Right lung (tissue), 5 donors: ENCODE results near the gene MPRIP. TPM values are rescaled to one million over a fixed set of nuclear protein-coding genes. Genes with fewer than 3 reads are reported as not detected.
"Not testable (repeated sequence)": the region's sequence is repeated elsewhere in the genome, so short reads cannot be mapped to it uniquely, and the experiment has no call there.

Experiments used
- DNase-seq, 2 donors: peaks; one replicate each; pipeline ENCODE4 v3.0.0-alpha.2; 2013
- polyA plus RNA-seq, 5 donors: library from polyadenylated mRNA; unstranded; fragments of 120-200 nt; gene quantifications; one replicate each; pipeline versions ENCODE4 v1.2.1 to v1.2.3, GENCODE V29; 2013; ENCODE audit warnings: inconsistent platforms in 1 of 5, low replicate concordance in 1 of 5; ENCODE audit not compliant: insufficient read length in 5 of 5, insufficient read depth in 1 of 5

Gene MPRIP
- polyA plus RNA-seq, 5 donors, result 190 to 262 (median 239) TPM

- DNase-seq, result not testable (repeated sequence)
Measured at GRCh38 chr17:17011043-17011907, 31.0 kb upstream of the MPRIP start.

GRCh38 chr17:17013828-17014747 lies 28.2 kb upstream of the MPRIP start:
- not testable (repeated sequence) for DNase-seq

DNA sequence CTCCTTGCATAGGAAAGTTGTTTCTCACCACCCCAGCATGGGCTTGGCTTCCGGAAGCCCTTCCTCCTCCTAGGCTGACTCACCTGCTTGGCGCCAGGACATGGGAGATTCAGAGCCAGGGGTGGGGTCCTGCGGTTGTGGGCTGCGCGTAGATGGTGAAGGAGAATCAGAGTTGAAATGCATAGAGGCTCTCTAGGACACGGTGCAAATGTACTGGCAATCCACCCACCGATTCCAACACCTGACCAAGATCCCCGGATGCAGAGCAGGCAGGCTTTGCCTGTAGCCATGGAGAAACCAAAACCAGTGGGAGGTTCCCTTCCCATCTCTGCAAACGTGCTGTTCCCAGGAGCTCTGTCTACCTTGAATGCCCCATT lies 27.5 kb upstream of the MPRIP start:
- not testable (repeated sequence) for DNase-seq

- DNase-seq, result no peak
Measured at GRCh38 chr17:17015230-17015629, 27.0 kb upstream of the MPRIP start.

GRCh38 chr17:17016199-17017197 lies 25.8 kb upstream of the MPRIP start:
- not testable (repeated sequence) for DNase-seq

- no peak for DNase-seq
Measured at GRCh38 chr17:17017343-17018014, 24.8 kb upstream of the MPRIP start.

- DNase-seq, result no peak
Measured at GRCh38 chr17:17018021-17018441, 24.2 kb upstream of the MPRIP start.

DNA sequence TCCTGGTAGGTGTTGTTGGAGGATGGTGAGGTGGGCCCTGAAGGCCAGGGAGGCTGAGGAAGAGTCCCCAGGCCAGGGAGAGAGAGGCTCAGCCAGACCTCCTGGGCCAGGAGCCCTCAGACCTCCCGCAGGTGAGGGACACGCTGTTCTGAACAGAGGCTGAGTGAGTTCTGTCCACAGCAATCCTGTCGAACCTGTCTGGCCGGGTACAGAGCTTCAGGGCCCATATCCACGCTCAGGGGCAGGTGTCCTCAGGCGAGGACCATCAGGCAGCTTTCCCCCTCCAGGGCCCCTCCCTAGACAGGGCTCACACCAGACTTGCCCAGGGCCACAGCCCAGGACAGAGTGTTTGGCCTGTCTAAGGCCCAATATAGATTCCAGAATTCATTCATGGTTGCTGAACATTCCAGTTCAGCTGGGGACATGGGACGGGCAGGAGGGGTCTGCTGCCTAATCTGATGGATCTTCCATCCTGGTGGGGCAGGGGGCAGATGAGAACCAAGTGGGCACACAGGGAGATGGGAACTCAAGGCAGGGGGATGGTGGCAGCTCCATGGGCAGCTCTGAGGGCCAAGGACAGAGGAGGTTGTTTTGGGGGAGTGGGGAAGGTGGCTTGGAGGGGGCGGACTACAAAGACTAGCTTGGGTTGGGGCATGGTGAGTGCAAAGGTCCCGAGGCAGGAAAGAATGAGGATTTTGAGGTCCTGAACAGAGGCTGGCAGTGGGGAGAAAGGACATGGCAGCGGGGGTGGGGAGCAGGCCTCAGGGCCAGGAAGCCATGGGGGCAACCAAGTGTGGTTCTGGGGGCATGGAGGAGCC lies 23.4 kb upstream of the MPRIP start:
- no peak for DNase-seq

- DNase-seq, result no peak
Measured at GRCh38 chr17:17019430-17019762, 22.9 kb upstream of the MPRIP start.

DNA sequence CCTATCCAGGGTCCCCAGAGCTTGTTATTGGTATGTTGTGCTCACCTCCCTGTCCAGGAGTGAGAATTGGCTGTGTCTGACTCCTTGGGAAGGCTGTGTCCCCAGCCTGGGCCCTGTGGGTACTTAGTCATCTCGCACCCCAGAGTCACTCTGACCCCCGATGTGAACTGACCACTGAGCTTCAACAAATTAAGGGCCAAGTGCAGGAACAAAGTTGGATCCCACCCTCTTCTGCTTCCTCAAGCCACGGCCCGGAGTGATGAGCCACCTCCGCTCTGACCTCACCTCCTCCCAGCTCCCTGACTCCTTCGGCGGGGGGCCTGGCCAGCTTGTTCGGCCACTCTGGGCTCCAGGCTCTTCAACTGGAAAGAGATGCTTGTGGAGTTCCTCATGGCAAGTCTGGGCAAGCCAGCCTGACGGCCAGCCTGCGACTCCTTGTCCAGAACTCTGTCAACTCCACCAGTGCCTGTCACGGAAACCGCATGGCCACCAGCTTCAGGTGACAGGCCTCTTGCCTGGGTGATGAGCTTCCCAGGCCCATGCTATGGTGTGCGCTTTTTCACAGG lies 22.3 kb upstream of the MPRIP start:
- no peak for DNase-seq

- DNase-seq, result no peak
Measured at GRCh38 chr17:17020821-17021193, 21.4 kb upstream of the MPRIP start.

DNA sequence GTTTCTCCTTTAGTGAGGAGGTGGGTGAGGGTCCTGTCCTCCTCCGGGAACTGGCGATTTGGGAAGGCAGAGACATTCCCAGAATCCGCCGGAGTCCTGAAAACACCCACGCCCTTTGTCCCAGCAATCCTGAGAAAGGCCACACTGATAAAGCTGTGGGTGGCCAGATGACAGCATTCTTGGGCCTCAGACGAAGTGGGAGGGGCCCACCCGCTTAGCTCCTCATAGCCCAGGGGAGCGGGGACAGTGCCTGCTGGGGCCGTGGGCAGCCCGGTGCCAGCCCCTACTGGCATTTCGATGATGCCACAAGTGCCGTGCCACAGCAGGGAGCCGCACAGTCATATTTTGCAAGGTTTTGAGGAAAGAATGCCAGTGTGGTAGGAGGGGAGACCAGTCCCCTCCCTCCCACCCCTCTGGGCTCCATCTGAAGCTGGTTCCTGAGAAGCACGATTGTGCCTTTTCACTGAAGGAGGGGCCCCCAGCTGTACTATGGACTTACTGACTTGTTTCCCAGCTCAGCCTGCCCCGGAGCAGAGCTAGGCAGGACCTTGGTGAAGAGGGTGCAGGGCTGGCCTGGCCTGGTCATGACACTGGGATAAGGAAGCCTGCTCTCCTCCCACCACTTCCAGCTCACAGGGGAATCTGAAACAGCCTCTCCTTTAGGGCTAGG lies 20.9 kb upstream of the MPRIP start:
- no peak for DNase-seq

DNA sequence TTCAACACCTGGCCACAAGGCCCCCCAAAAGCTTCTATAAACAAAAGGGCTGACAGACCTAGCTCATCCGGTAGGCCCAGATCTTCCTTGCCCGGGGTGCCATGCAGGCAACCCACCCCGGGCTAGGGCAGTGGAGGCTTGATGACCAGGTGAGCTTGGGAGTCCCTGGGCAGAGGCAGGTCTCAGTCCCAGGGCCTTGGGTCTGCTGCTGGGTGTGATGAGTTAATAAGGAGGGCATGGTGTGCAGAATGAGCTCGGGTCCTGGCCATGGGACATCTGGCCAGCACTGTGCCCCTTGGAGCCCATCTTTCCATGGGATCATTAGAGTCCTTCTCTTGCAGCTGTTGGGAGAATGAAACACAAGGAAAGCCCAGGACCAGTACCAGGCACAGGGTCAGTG lies 20.2 kb upstream of the MPRIP start:
- no peak for DNase-seq

GRCh38 chr17:17022456-17022855 lies 19.8 kb upstream of the MPRIP start:
- no peak for DNase-seq

DNA sequence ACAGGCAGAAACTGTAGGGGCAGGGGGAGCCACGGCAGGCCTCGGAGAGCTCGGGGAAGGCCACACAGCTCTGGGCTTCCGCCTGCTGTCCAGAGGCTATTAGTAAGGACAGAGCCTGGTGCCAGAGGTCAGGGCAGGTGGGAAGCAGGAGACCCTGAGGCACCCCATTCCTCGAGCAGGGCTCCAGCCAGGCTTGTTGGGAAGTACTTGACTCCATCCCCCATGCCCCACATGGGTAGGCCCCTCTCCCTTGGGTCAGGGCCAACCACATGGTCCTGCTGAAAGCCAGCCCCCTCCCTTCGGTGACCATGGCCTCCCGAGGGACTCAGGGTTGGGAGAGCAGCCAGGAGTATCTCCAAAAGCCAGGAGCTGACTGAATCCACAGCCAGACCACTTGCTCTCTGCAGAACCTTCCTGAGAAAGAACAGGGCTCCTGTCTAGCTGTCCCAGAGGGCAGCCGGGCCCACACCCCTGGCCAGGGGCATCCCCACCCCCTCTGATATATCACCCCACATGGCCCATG lies 17.4 kb upstream of the MPRIP start:
- DNase-seq, result no peak

GRCh38 chr17:17025621-17026020 lies 16.6 kb upstream of the MPRIP start:
- DNase-seq, result no peak

DNA sequence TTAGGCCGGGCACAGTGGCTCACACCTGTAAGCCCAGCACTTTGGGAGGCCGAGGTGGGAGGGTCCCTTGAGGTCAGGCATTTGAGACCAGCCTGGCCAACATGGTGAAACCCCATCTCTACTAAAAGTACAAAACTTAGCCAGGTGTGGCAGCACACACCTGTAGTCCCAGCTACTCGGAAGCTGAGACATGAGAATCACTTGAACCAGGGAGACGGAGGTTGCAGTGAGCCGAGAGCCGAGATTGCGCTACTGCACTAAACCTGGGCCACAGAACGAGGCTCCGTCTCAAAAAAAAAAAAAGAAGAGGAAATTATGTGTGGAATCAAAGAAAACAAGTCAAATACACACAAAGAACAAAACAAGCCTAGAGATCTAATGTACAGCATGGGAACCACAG lies 16.1 kb upstream of the MPRIP start:
- no peak for DNase-seq

DNA sequence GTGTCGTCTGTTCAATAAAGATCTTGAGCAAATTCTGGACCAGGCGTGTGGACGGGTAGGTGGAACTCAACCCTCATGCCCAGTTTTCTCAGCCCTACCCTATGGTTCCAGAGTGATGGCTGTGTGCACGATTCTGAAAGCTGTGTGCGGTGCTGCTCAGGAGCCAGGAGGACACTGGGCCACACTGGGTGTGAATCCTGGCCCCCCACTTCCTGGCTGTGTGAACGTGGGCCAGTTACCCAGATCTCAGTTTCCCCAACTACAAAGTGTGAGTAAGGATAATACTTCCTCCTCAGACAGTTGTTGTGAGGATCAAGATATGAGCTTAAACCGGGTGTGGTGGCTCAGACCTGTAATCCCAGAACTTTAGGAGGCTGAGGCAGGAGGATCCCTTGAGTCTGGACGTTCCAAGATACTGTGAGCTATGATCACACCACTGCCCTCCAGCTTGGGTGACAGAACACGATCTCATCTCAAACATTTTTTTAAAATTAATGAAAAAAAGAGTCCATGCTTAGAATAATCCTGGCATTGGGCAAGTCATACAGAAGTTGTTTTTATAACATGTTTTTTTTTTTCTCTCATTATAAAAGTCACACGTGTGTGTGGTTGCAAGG lies 14.7 kb upstream of the MPRIP start:
- no peak for DNase-seq
